ENCODE data around the gene ALKBH3. TPM values are rescaled to one million over a fixed set of nuclear protein-coding genes. Genes with fewer than 3 reads are reported as not detected.

ALKBH3 gene
- total and polyA plus RNA-seq, 10 of the 15 experiments (the other 5 are each of a cell fraction or from before 2014, with no cell fraction given) = 22.1 to 50.8 (median 38.5) TPM

- TF ChIP-seq, protein P1, sequence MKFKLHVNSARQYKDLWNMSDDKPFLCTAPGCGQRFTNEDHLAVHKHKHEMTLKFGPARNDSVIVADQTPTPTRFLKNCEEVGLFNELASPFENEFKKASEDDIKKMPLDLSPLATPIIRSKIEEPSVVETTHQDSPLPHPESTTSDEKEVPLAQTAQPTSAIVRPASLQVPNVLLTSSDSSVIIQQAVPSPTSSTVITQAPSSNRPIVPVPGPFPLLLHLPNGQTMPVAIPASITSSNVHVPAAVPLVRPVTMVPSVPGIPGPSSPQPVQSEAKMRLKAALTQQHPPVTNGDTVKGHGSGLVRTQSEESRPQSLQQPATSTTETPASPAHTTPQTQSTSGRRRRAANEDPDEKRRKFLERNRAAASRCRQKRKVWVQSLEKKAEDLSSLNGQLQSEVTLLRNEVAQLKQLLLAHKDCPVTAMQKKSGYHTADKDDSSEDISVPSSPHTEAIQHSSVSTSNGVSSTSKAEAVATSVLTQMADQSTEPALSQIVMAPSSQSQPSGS (IDR thresholded peaks at IDR 0.05; ENCODE audit: low read length) = no peak
- TF ChIP-seq STAT1 (conservative IDR thresholded peaks at IDR 0.05) = no peak
- TF ChIP-seq, protein P2, sequence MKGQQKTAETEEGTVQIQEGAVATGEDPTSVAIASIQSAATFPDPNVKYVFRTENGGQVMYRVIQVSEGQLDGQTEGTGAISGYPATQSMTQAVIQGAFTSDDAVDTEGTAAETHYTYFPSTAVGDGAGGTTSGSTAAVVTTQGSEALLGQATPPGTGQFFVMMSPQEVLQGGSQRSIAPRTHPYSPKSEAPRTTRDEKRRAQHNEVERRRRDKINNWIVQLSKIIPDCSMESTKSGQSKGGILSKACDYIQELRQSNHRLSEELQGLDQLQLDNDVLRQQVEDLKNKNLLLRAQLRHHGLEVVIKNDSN (IDR thresholded peaks at IDR 0.05; ENCODE audit: borderline replicate concordance, extremely low read length, insufficient read depth, low read depth, low read length) = no peak
- no peak for TF ChIP-seq ZNF274 (IDR thresholded peaks at IDR 0.05; ENCODE audit: insufficient read depth, insufficient read length)
- no peak for TF ChIP-seq RELB (IDR thresholded peaks at IDR 0.05; ENCODE audit: low read depth)
- TF ChIP-seq SMC3 (IDR thresholded peaks at IDR 0.05; ENCODE audit: borderline replicate concordance, low read length) = no peak
- no peak for TF ChIP-seq KDM1A (IDR thresholded peaks at IDR 0.05; ENCODE audit: borderline replicate concordance)
- no peak for TF ChIP-seq CHD1 (IDR thresholded peaks at IDR 0.05; ENCODE audit: low read depth, low read length)
- TF ChIP-seq, protein P3, sequence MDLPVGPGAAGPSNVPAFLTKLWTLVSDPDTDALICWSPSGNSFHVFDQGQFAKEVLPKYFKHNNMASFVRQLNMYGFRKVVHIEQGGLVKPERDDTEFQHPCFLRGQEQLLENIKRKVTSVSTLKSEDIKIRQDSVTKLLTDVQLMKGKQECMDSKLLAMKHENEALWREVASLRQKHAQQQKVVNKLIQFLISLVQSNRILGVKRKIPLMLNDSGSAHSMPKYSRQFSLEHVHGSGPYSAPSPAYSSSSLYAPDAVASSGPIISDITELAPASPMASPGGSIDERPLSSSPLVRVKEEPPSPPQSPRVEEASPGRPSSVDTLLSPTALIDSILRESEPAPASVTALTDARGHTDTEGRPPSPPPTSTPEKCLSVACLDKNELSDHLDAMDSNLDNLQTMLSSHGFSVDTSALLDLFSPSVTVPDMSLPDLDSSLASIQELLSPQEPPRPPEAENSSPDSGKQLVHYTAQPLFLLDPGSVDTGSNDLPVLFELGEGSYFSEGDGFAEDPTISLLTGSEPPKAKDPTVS (IDR thresholded peaks at IDR 0.05; ENCODE audit: low read depth, low read length) = no peak
- no peak for TF ChIP-seq FOS (IDR thresholded peaks at IDR 0.05; ENCODE audit: borderline replicate concordance, extremely low read depth, insufficient read length)
- no peak for TF ChIP-seq ATF7 (IDR thresholded peaks at IDR 0.05; ENCODE audit: low read depth)
- no peak for TF ChIP-seq RB1 (IDR thresholded peaks at IDR 0.05; ENCODE audit: borderline replicate concordance)
Observed at GRCh38 chr11:43931717-43932039, 51.0 kb downstream of the ALKBH3 start (continued).

Measured in GM12878 (cell line).